ENCODE data around the gene CIT.
"Not testable (repeated sequence)": the region's sequence is repeated elsewhere in the genome, so short reads cannot be mapped to it uniquely, and the experiment has no call there.

CIT gene

GRCh38 chr12:119678459-119678858, 198.7 kb downstream of the CIT start:
- no peak for DNase-seq (ENCODE audit: low spot score)

- DNase-seq (ENCODE audit: low spot score), result no peak
Observed at GRCh38 chr12:119676573-119676972, 200.5 kb downstream of the CIT start.

- DNase-seq (ENCODE audit: low spot score), result no peak
Observed at GRCh38 chr12:119676022-119676421, 201.1 kb downstream of the CIT start.

- DNase-seq (ENCODE audit: low spot score), result no peak
Observed at GRCh38 chr12:119674560-119674959, 202.6 kb downstream of the CIT start.

GRCh38 chr12:119673634-119674033, 203.5 kb downstream of the CIT start:
- no peak for DNase-seq (ENCODE audit: low spot score)

GRCh38 chr12:119672194-119672593, 204.9 kb downstream of the CIT start:
- no peak for DNase-seq (ENCODE audit: low spot score)

- no peak for DNase-seq (ENCODE audit: low spot score)
Observed at GRCh38 chr12:119671070-119671469, 206.1 kb downstream of the CIT start.

GRCh38 chr12:119669744-119670472, 207.2 kb downstream of the CIT start:
- DNase-seq (ENCODE audit: low spot score), result no peak

- DNase-seq (ENCODE audit: low spot score), result peak; percentile 29
Observed at GRCh38 chr12:119668324-119668841, 208.7 kb downstream of the CIT start.

- DNase-seq (ENCODE audit: low spot score), result peak; percentile 100
Observed at GRCh38 chr12:119667577-119668323, 209.4 kb downstream of the CIT start, which contains the start of gene PRKAB1. Gene PRKAB1, plus strand, starts transcription at chr12:119668133. Its CDS starts 112 bp downstream, at chr12:119668245.

- no peak for DNase-seq (ENCODE audit: low spot score)
Observed at GRCh38 chr12:119666900-119667576, 210.1 kb downstream of the CIT start.

- no peak for DNase-seq (ENCODE audit: low spot score)
Observed at GRCh38 chr12:119666226-119666795, 210.8 kb downstream of the CIT start.

GRCh38 chr12:119665164-119665929, 211.8 kb downstream of the CIT start:
- DNase-seq (ENCODE audit: low spot score), result no peak

GRCh38 chr12:119664642-119665041, 212.5 kb downstream of the CIT start:
- no peak for DNase-seq (ENCODE audit: low spot score)

- no peak for DNase-seq (ENCODE audit: low spot score)
Observed at GRCh38 chr12:119661882-119662281, 215.2 kb downstream of the CIT start.

- DNase-seq (ENCODE audit: low spot score), result no peak
Observed at GRCh38 chr12:119660076-119660475, 217.0 kb downstream of the CIT start.

GRCh38 chr12:119659289-119659897, 217.7 kb downstream of the CIT start:
- peak; percentile 73 for DNase-seq (ENCODE audit: low spot score)

- not testable (repeated sequence) for DNase-seq (ENCODE audit: low spot score)
Observed at GRCh38 chr12:119658166-119658565, 219.0 kb downstream of the CIT start.

GRCh38 chr12:119657001-119657400, 220.1 kb downstream of the CIT start:
- DNase-seq (ENCODE audit: low spot score), result not testable (repeated sequence)

- DNase-seq (ENCODE audit: low spot score), result no peak
Observed at GRCh38 chr12:119652665-119653064, 224.5 kb downstream of the CIT start.
